ENCODE measurements around the gene ATPAF1.
"Not testable (repeated sequence)": the region's sequence is repeated elsewhere in the genome, so short reads cannot be mapped to it uniquely, and the experiment has no call there.

ATPAF1 gene

GRCh38 chr1:46667782-46668760 lies at the start of gene ATPAF1:
Gene ATPAF1, minus strand, starts transcription at chr1:46668364. Its CDS starts 42 bp downstream, at chr1:46668322.
- FAIRE-seq: no peak

- FAIRE-seq: no peak
These were observed 49.5 kb upstream of the ATPAF1 start for GRCh38 chr1:46717654-46718053.

GRCh38 chr1:46714976-46715375 lies 46.8 kb upstream of the ATPAF1 start:
- FAIRE-seq: no peak

GRCh38 chr1:46708121-46708520 lies 40.0 kb upstream of the ATPAF1 start:
- no peak for FAIRE-seq

GRCh38 chr1:46705408-46705807 lies 37.2 kb upstream of the ATPAF1 start:
- no peak for FAIRE-seq

GRCh38 chr1:46703927-46704641 lies 35.9 kb upstream of the ATPAF1 start:
- FAIRE-seq: no peak

- no peak for FAIRE-seq
These were observed 31.5 kb upstream of the ATPAF1 start for GRCh38 chr1:46699666-46700065.

GRCh38 chr1:46697053-46697452 lies 28.9 kb upstream of the ATPAF1 start:
- no peak for FAIRE-seq

- not testable (repeated sequence) for FAIRE-seq
These were observed 26.5 kb upstream of the ATPAF1 start for GRCh38 chr1:46694676-46695075.

GRCh38 chr1:46692811-46693770 lies 24.9 kb upstream of the ATPAF1 start:
- FAIRE-seq: no peak

GRCh38 chr1:46691997-46692790 lies 24.0 kb upstream of the ATPAF1 start:
- no peak for FAIRE-seq

- FAIRE-seq: no peak
These were observed 22.8 kb upstream of the ATPAF1 start for GRCh38 chr1:46690931-46691421.

GRCh38 chr1:46689897-46690296 lies 21.7 kb upstream of the ATPAF1 start:
- no peak for FAIRE-seq

- FAIRE-seq: no peak
These were observed 21.2 kb upstream of the ATPAF1 start for GRCh38 chr1:46689356-46689755.

- no peak for FAIRE-seq
These were observed 19.9 kb upstream of the ATPAF1 start for GRCh38 chr1:46687921-46688509.

GRCh38 chr1:46687093-46687659 lies 19.0 kb upstream of the ATPAF1 start:
- FAIRE-seq: no peak

GRCh38 chr1:46686255-46686654 lies 18.1 kb upstream of the ATPAF1 start:
- no peak for FAIRE-seq

GRCh38 chr1:46684670-46685069 lies 16.5 kb upstream of the ATPAF1 start:
- FAIRE-seq: no peak

GRCh38 chr1:46682064-46682463 lies 13.9 kb upstream of the ATPAF1 start:
- FAIRE-seq: no peak

- FAIRE-seq: no peak
These were observed 13.3 kb upstream of the ATPAF1 start for GRCh38 chr1:46681333-46682034.

Measured in G401.6 (cell line).